ENCODE results near the gene DAB1.

DNA sequence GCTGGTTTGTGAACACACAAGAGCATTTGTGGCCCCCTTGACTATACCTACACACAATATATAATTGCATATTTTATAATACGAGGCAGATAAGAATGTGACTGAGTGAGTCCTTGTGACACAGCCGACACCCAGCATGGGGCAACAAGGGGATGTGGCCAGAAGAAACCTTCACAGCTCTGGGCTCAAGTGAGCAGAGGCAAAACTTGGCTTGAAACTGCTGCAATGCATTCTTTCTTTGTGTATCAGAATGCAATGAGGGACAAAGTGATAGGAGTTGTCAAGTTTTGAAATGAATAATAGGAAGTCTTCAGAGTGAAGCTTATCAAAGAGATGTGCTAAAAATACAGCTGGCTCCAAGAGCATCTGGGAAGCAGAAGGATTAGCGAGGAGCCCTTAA is 334.0 kb downstream of the DAB1 start:
- TF ChIP-seq EZH2 (IDR thresholded peaks at IDR 0.05; ENCODE audit: low read depth, low read length, severe bottlenecking) (no peak), POLR2A (IDR thresholded peaks at IDR 0.05; ENCODE audit: control extremely low read depth in 1 of 2, low read depth in 2 of 2, low read length in 2 of 2) (no peak), KDM1A (IDR thresholded peaks at IDR 0.05; ENCODE audit: borderline replicate concordance, low read length) (no peak), BACH1 (IDR thresholded peaks at IDR 0.05; ENCODE audit: low read length) (no peak), SP1 (IDR thresholded peaks at IDR 0.05; ENCODE audit: low read depth, low read length) (no peak), RFX5 (IDR thresholded peaks at IDR 0.05; ENCODE audit: borderline replicate concordance, low read depth, low read length) (no peak), SP2 (IDR thresholded peaks at IDR 0.05; ENCODE audit: low read length) (no peak), EP300 (IDR thresholded peaks at IDR 0.05; ENCODE audit: borderline replicate concordance in 1 of 2, low read depth in 2 of 2, low read length in 2 of 2) (no peak), MAFK (IDR thresholded peaks at IDR 0.05; ENCODE audit: low read depth, low read length) (no peak)
- TF ChIP-seq, protein P1, sequence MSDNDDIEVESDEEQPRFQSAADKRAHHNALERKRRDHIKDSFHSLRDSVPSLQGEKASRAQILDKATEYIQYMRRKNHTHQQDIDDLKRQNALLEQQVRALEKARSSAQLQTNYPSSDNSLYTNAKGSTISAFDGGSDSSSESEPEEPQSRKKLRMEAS (IDR thresholded peaks at IDR 0.05): no peak
- TF ChIP-seq, protein P2, sequence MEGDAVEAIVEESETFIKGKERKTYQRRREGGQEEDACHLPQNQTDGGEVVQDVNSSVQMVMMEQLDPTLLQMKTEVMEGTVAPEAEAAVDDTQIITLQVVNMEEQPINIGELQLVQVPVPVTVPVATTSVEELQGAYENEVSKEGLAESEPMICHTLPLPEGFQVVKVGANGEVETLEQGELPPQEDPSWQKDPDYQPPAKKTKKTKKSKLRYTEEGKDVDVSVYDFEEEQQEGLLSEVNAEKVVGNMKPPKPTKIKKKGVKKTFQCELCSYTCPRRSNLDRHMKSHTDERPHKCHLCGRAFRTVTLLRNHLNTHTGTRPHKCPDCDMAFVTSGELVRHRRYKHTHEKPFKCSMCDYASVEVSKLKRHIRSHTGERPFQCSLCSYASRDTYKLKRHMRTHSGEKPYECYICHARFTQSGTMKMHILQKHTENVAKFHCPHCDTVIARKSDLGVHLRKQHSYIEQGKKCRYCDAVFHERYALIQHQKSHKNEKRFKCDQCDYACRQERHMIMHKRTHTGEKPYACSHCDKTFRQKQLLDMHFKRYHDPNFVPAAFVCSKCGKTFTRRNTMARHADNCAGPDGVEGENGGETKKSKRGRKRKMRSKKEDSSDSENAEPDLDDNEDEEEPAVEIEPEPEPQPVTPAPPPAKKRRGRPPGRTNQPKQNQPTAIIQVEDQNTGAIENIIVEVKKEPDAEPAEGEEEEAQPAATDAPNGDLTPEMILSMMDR (IDR thresholded peaks at IDR 0.05; ENCODE audit: control extremely low read depth in 1 of 3, insufficient read depth in 1 of 3, low read depth in 1 of 3, low read length in 3 of 3): no peak
- TF ChIP-seq, protein P3, sequence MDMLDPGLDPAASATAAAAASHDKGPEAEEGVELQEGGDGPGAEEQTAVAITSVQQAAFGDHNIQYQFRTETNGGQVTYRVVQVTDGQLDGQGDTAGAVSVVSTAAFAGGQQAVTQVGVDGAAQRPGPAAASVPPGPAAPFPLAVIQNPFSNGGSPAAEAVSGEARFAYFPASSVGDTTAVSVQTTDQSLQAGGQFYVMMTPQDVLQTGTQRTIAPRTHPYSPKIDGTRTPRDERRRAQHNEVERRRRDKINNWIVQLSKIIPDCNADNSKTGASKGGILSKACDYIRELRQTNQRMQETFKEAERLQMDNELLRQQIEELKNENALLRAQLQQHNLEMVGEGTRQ (IDR thresholded peaks at IDR 0.05; ENCODE audit: low read length): no peak

All from H1 (cell line).